Upper lobe of left lung (tissue), 6 donors: ENCODE results near the gene NCLN. TPM values are rescaled to one million over a fixed set of nuclear protein-coding genes. Genes with fewer than 3 reads are reported as not detected.
A peak's percentile ranks its signal among the peaks of the same experiment; 100 is the strongest.
"Not testable (repeated sequence)": the region's sequence is repeated elsewhere in the genome, so short reads cannot be mapped to it uniquely, and the experiment has no call there.

Source experiments
- ATAC-seq, 2 donors: fragments of 200-7000 bp; cut with Tn5 transposase; one replicate each; pipeline ENCODE4 v1.9.1; 2022; ENCODE audit warnings: mild to moderate bottlenecking in 2 of 2, moderate library complexity in 2 of 2; ENCODE audit not compliant: low FRiP score in 2 of 2
- DNase-seq, 2 donors: peaks; one replicate each; pipeline ENCODE4 v3.0.0-alpha.2; 2019 to 2020
- H3K27ac ChIP-seq, 4 donors: fragments of 200-600 bp; sonication (generic); one replicate each; pipeline ENCODE4 v1.5.1; 2016 to 2019
- H3K27me3 ChIP-seq, 4 donors: fragments of 200-600 bp; sonication (generic); one replicate each; pipeline ENCODE4 v1.5.1; 2017 to 2019
- H3K36me3 ChIP-seq, 4 donors: fragments of 200-600 bp; sonication (generic); one replicate each; pipeline ENCODE4 v1.5.1; 2016 to 2019
- H3K4me1 ChIP-seq, 4 donors: fragments of 200-600 bp; sonication (generic); one replicate each; pipeline ENCODE4 v1.5.1; 2018 to 2019
- H3K4me3 ChIP-seq, 4 donors: fragments of 200-600 bp; sonication (generic); one replicate each; pipeline ENCODE4 v1.5.1; 2017 to 2019; ENCODE audit warnings: mild to moderate bottlenecking in 2 of 4, moderate library complexity in 1 of 4
- H3K9me3 ChIP-seq, 4 donors: fragments of 200-600 bp; sonication (generic); one replicate each; pipeline ENCODE4 v1.5.1; 2018 to 2019
- EP300 ChIP-seq, 4 donors: sonication (generic); formaldehyde crosslinking; IDR thresholded peaks; one replicate each; pipeline ENCODE4 v1.5.1; 2017; ENCODE audit warnings: antibody characterized with exemption in 4 of 4, control low read depth in 2 of 4
- POLR2A ChIP-seq, 4 donors: fragments of 450-650 bp; IDR thresholded peaks; one replicate each; pipeline ENCODE4 v1.5.1; 2016 to 2017; ENCODE audit warnings: antibody characterized with exemption in 4 of 4, mild to moderate bottlenecking in 2 of 4
- POLR2AphosphoS5 ChIP-seq, 2 donors: sonication (generic); formaldehyde crosslinking; IDR thresholded peaks; one replicate each; pipeline ENCODE4 v1.5.1; 2017; ENCODE audit warnings: antibody characterized with exemption in 2 of 2
- WGBS, 2 donors: methylation state at CpG; one replicate each; pipeline ENCODE4 v1.1.5; 2017 to 2018; 5-methylcytosine and 5-hydroxymethylcytosine counted together
- total RNA-seq, 6 donors: library from RNA; depleted of rRNA in 4 of 6; stranded (reverse); fragments of >200 nt in 4 of 6; gene quantifications; one replicate each; pipeline versions ENCODE4 v1.1.0 to v1.2.1, GENCODE V29; 2016 to 2021
- TF ChIP-seq, protein P1 (sequence below), 6 experiments: fragments of 450-650 bp in 4 of 6; fragments of 200-600 bp in 2 of 6; sonication (generic) in 2 of 6; IDR thresholded peaks; one replicate each; pipeline ENCODE4 v1.5.1; 2016 to 2019; ENCODE audit warnings: antibody characterized with exemption in 6 of 6
- donor health status: DM: no; HTN: no; CAD: no; lungs with moderate emphysema.
- donor health status: DM: no; HTN: yes; CAD: no; lungs with severe emphysema.

The NCLN gene
- total RNA-seq, 6 donors from 2014 or later, result 35.6 to 87.0 (median 72.5) TPM

DNA sequence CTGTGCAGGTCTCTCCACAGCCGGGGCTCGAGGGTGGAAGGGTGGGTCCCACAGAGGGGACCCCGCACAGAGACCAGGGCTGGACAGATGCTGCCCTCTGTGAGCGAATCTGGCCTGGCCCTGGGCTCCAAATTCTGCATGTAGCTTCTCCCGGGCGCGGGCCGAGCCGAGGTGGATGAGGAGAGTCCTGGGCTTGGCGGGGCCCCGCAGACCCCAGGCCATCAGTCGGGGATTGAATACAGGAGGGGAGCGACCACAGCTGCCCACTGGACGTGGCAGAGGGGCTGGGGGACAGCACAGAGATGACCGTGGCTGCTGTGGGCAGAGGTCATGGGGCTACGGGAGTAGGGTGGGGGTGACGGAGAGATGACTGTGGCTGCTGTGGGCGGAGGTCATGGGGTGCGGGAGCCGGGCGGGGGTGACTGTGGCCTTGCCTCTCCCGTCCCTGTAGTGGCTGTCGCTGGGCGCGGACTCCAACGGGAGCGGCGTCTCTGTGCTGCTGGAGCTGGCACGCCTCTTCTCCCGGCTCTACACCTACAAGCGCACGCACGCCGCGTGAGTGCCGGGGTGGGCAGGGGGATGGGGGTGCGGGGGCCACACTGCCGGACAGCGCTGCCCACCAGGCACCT, 15.5 kb downstream of the NCLN start:
- H3K27ac ChIP-seq, result no peak overlapping the region
- H3K4me3 ChIP-seq, result no peak overlapping the region
- no peaks in the 10 kb centered on the region for H3K4me1 ChIP-seq
- TF ChIP-seq EP300 (IDR thresholded peaks at IDR 0.05) (no peak), POLR2AphosphoS5 (IDR thresholded peaks at IDR 0.05) (no peak), POLR2A (IDR thresholded peaks at IDR 0.05) (no peak)
- TF ChIP-seq, protein P1, sequence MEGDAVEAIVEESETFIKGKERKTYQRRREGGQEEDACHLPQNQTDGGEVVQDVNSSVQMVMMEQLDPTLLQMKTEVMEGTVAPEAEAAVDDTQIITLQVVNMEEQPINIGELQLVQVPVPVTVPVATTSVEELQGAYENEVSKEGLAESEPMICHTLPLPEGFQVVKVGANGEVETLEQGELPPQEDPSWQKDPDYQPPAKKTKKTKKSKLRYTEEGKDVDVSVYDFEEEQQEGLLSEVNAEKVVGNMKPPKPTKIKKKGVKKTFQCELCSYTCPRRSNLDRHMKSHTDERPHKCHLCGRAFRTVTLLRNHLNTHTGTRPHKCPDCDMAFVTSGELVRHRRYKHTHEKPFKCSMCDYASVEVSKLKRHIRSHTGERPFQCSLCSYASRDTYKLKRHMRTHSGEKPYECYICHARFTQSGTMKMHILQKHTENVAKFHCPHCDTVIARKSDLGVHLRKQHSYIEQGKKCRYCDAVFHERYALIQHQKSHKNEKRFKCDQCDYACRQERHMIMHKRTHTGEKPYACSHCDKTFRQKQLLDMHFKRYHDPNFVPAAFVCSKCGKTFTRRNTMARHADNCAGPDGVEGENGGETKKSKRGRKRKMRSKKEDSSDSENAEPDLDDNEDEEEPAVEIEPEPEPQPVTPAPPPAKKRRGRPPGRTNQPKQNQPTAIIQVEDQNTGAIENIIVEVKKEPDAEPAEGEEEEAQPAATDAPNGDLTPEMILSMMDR (IDR thresholded peaks at IDR 0.05), result no peak
- WGBS, 2 donors, result 92 to 93% methylated on average over 30 to 36 of the region's 39 CpGs
- no peaks in the 10 kb centered on the region for H3K9me3 ChIP-seq
- H3K36me3 ChIP-seq, result peaks cover 0 to 82% (median 58%) of the 10 kb centered on the region in 4 donors
- H3K27me3 ChIP-seq, result no peaks in the 10 kb centered on the region
- peak in 1 of 2 donors; percentile 78 for DNase-seq
- ATAC-seq, result no peak

DNA sequence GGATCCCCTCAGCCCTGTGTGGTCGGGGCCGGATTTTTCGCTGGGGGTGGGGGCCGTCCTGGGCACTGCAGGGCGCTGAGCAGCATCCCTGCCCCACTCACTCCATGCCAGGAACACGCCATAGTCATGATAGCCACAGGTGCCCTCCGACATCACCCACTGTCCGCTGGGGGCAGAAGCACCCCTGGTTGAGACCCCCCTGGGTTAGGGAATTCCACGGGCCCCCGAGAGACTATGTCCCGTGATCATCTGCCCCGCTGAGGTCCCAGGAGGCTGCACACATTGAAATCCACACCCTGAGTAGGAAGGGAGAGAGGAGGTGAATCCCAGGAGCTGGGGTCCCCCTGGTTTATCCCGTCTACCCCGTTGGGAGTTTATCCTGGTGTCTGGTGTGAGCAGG, 16.2 kb downstream of the NCLN start:
- ATAC-seq (no peak), DNase-seq (no peak)
- Histone ChIP-seq H3K9me3 (no peaks in the 10 kb centered on the region), H3K27ac (no peak overlapping the region), H3K4me1 (no peaks in the 10 kb centered on the region), H3K27me3 (no peaks in the 10 kb centered on the region), H3K4me3 (no peak overlapping the region), H3K36me3 (peaks cover 0 to 82% (median 58%) of the 10 kb centered on the region in 4 donors)
- WGBS, 2 donors, result 91 to 96% methylated on average over 6 to 11 of the region's 14 CpGs
- TF ChIP-seq EP300 (IDR thresholded peaks at IDR 0.05), result no peak
- TF ChIP-seq POLR2A (IDR thresholded peaks at IDR 0.05), result no peak
- no peak for TF ChIP-seq POLR2AphosphoS5 (IDR thresholded peaks at IDR 0.05)
- TF ChIP-seq, protein P1 (IDR thresholded peaks at IDR 0.05), result no peak

DNA sequence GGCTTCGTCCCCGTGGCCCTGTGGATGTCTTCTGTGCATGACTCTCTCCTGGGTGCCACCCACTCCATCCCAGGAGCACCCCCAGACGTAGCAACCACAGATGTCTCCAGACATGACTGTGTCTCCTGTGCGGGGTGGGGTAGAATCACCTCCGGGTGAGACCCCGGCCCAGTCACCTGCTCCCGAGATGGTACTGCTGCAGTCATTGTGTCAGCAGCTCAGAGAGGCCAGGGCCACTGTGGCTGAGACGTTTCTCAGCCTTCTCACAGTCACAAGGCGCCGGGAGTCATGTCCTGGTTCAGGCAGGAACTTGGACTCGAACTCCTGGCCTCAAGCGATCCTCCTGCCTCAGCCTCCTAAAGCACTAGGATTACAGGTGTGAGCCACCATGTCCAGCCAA, 16.6 kb downstream of the NCLN start:
- DNase-seq (no peak), ATAC-seq (no peak)
- H3K27me3 ChIP-seq, result no peaks in the 10 kb centered on the region
- H3K9me3 ChIP-seq, result no peaks in the 10 kb centered on the region
- no peaks in the 10 kb centered on the region for H3K4me1 ChIP-seq
- H3K27ac ChIP-seq, result no peak overlapping the region
- H3K4me3 ChIP-seq, result no peak overlapping the region
- H3K36me3 ChIP-seq, result peaks cover 0 to 82% (median 60%) of the 10 kb centered on the region in 4 donors
- no peak for TF ChIP-seq POLR2A (IDR thresholded peaks at IDR 0.05)
- TF ChIP-seq POLR2AphosphoS5 (IDR thresholded peaks at IDR 0.05), result no peak
- TF ChIP-seq, protein P1 (IDR thresholded peaks at IDR 0.05), result no peak
- no peak for TF ChIP-seq EP300 (IDR thresholded peaks at IDR 0.05)
- 87 to 90% methylated on average over 11 to 12 of the region's 12 CpGs for WGBS, 2 donors

DNA sequence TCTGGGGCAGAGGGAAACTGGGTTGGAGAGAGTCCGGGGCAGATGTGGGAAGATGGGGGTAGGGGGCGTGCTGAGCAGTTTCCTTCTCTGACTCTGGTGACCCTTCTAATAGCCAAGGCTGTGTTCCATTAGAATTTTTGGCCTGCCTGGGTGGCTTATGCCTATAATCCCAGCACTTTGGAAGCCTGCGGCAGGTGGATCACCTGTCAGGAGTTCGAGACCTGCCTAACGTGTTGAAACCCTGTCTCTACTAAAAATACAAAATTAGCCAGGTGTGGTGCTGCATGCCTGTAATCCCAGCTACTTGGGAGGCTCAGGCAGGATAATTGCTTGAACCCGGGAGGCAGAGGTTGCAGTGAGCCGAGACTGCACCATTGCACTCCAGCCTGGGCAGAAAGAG, 17.2 kb downstream of the NCLN start:
- H3K9me3 ChIP-seq, ATAC-seq, H3K27me3 ChIP-seq, H3K4me1 ChIP-seq, H3K4me3 ChIP-seq, DNase-seq, H3K27ac ChIP-seq: not testable (repeated sequence)
- 84 to 95% methylated on average over 3 to 7 of the region's 7 CpGs for WGBS, 2 donors
- H3K36me3 ChIP-seq, result peaks cover under 1 to 82% (median 66%) of the 10 kb centered on the region in 4 donors

DNA sequence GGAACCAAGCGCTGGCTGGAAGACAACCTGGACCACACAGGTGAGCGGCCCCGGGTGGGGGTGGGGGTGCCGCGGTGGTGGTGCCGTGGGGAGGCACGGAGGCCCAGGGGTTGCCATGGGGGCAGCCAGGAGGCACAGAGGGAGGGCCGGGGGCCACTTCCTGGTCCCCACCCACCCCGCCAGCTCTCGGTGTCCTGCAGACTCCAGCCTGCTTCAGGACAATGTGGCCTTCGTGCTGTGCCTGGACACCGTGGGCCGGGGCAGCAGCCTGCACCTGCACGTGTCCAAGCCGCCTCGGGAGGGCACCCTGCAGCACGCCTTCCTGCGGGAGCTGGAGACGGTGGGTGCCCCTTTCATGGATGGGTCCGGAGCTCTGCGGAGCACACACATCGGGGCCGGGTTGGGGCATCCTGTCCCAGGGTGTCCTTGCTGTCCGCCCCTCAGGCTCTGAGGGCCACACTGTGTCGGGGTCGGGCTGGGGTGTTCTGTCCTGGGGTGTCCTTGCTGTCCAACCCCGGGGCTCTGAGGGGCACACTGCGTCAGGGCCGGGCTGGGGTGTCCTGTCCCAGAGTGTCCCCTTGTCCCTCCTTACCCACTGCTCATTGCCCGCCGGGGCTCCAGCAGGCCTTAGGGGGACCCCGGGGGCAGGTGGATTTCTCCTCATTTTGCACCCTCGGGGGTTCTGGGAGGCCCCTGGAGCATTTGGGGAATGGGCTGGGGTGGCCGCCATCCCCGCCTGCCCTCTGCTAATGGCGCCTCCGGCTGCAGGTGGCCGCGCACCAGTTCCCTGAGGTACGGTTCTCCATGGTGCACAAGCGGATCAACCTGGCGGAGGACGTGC, 18.3 kb downstream of the NCLN start:
- Histone ChIP-seq H3K27me3 (no peaks in the 10 kb centered on the region), H3K9me3 (no peaks in the 10 kb centered on the region), H3K4me1 (no peaks in the 10 kb centered on the region), H3K27ac (no peak overlapping the region), H3K4me3 (no peak overlapping the region), H3K36me3 (peaks cover 3 to 82% (median 69%) of the 10 kb centered on the region in 4 donors)
- TF ChIP-seq POLR2AphosphoS5 (IDR thresholded peaks at IDR 0.05), result no peak
- no peak for TF ChIP-seq POLR2A (IDR thresholded peaks at IDR 0.05)
- TF ChIP-seq EP300 (IDR thresholded peaks at IDR 0.05), result no peak
- TF ChIP-seq, protein P1 (IDR thresholded peaks at IDR 0.05), result no peak
- ATAC-seq, result no peak
- 90 to 95% methylated on average over 7 to 40 of the region's 43 CpGs for WGBS, 2 donors
- peak in 1 of 2 donors; percentile 65 for DNase-seq
